OCI-LY7 (cell line): Measurements from ENCODE around the gene ZC2HC1B. TPM values are rescaled to one million over a fixed set of nuclear protein-coding genes. Genes with fewer than 3 reads are reported as not detected.

ENCODE experiments used
- BruUV-seq: library from RNA; stranded (reverse); fragments of 400-500 nt; replicated peaks from 2 replicates; lab custom pipeline; 2021; lab: Mats Ljungman, UMichigan
- CTCF ChIA-PET: fragments of 300-600 bp; sonication (Branson Sonifier 250); formaldehyde crosslinking; loops from one replicate; lab custom pipeline; 2022; ENCODE audit warnings: antibody characterized with exemption; ENCODE audit not compliant: unreplicated experiment; lab: Charles Lee
- POLR2A ChIA-PET: fragments of 300-600 bp; sonication (Branson Sonifier 250); formaldehyde crosslinking; loops from one replicate; lab custom pipeline; 2022; ENCODE audit warnings: antibody characterized with exemption; lab: Charles Lee
- DNase-seq: peaks from one replicate; pipeline ENCODE4 v3.0.0-alpha.2; 2015; ENCODE audit warnings: low spot score
- H2AFZ ChIP-seq: fragments of 200-600 bp; sonication (generic), shearing (Covaris generic); 2 replicates; pipeline ENCODE4 v1.6.1; 2014; ENCODE audit warnings: mild to moderate bottlenecking, antibody characterized with exemption, low read length, moderate library complexity
- H3K27ac ChIP-seq: fragments of 200-600 bp; sonication (generic); 2 replicates; pipeline ENCODE4 v1.5.1; 2014; ENCODE audit warnings: mixed run types, low read depth, mild to moderate bottlenecking, moderate library complexity, low read length, inconsistent platforms; ENCODE audit not compliant: poor library complexity, severe bottlenecking
- H3K36me3 ChIP-seq: fragments of 200-600 bp; sonication (generic); 2 replicates; pipeline ENCODE4 v1.6.1; 2014; ENCODE audit warnings: mild to moderate bottlenecking, antibody characterized with exemption, low read length, moderate library complexity, mixed read lengths; ENCODE audit not compliant: insufficient read depth
- H3K4me1 ChIP-seq: fragments of 200-600 bp; sonication (generic); 2 replicates; pipeline ENCODE4 v1.5.1; 2014; ENCODE audit warnings: mild to moderate bottlenecking, low read length; ENCODE audit not compliant: insufficient read depth, poor library complexity, severe bottlenecking
- H3K4me2 ChIP-seq: fragments of 200-600 bp; sonication (generic); 2 replicates; pipeline ENCODE4 v1.6.1; 2014; ENCODE audit warnings: mild to moderate bottlenecking, low read length
- H3K4me3 ChIP-seq: fragments of 200-600 bp; sonication (generic); 2 replicates; pipeline ENCODE4 v1.5.1; 2014; ENCODE audit warnings: mild to moderate bottlenecking, low read depth, low read length; ENCODE audit not compliant: poor library complexity, severe bottlenecking
- H3K79me2 ChIP-seq: fragments of 200-600 bp; sonication (generic); 2 replicates; pipeline ENCODE4 v1.6.1; 2016; ENCODE audit warnings: low read depth, mild to moderate bottlenecking, low read length, moderate library complexity, mixed read lengths; ENCODE audit not compliant: insufficient read depth
- H3K9me2 ChIP-seq: fragments of 200-600 bp; sonication (generic); 2 replicates; pipeline ENCODE4 v1.6.1; 2016; ENCODE audit warnings: mild to moderate bottlenecking, low read length, mixed read lengths; ENCODE audit not compliant: insufficient read depth
- H3K9me3 ChIP-seq: fragments of 200-600 bp; sonication (generic); 2 replicates; pipeline ENCODE4 v1.6.1; 2014; ENCODE audit warnings: mild to moderate bottlenecking, mixed run types, low read length, mixed read lengths
- H4K20me1 ChIP-seq: fragments of 200-600 bp; sonication (generic); 2 replicates; pipeline ENCODE4 v1.6.1; 2014; ENCODE audit warnings: mild to moderate bottlenecking, antibody characterized with exemption, low read length, moderate library complexity, mixed read lengths; ENCODE audit not compliant: insufficient read depth
- CTCF ChIP-seq: fragments of 200-600 bp; sonication (generic); conservative IDR thresholded peaks from 2 replicates; pipeline ENCODE4 v1.5.1; 2014; ENCODE audit warnings: mild to moderate bottlenecking, antibody characterized with exemption, low read length, moderate library complexity, mixed read lengths
- EZH2phosphoT487 ChIP-seq: fragments of 200-600 bp; sonication (generic); IDR thresholded peaks from 2 replicates; pipeline ENCODE4 v1.6.1; 2018; ENCODE audit warnings: low read depth, borderline replicate concordance, mild to moderate bottlenecking, mixed run types, antibody characterized with exemption, low read length, moderate library complexity, mixed read lengths
- intact Hi-C: fragments of 100-400 bp; cut with micrococcal nuclease; formaldehyde crosslinking; loops from one replicate; pipeline ENCODE4 v1.10.0; 2022; ENCODE audit not compliant: unreplicated experiment
- total RNA-seq, 2 experiments: library from RNA; depleted of rRNA in 1 of 2; stranded (reverse); fragments of >200 nt in 1 of 2; shearing (Covaris generic) in 1 of 2; gene quantifications; 2 replicates each; pipeline ENCODE4 v1.2.3, GENCODE V29; 2014 to 2022

The ZC2HC1B gene
- total RNA-seq, 2 experiments from 2014 or later, result not detected

GRCh38 chr6:143941852-143942627 is 77.8 kb downstream of the ZC2HC1B start:
- intact Hi-C loops, result loop anchor here (2.0 kb wide), 1 partner anchor 367 kb away; no protein-coding TSS in a partner anchor
- H3K9me2 ChIP-seq, result no peaks in the 10 kb centered on the region
- H2AFZ ChIP-seq, result no peak overlapping the region; the same call in 1 of the 2 replicates
- TF ChIP-seq EZH2phosphoT487, result no peak
- TF ChIP-seq CTCF, result peak; percentile 74
- H3K4me3 ChIP-seq, result no peak overlapping the region
- ChIA-PET CTCF (interaction anchor here (0.6 kb wide), 1 partner anchor 18 kb away, joined by 3 read pairs; no protein-coding TSS in a partner anchor), POLR2A (interaction anchor here (0.6 kb wide), 1 partner anchor 840 kb away, joined by 3 read pairs; no protein-coding TSS in a partner anchor)
- no peaks in the 10 kb centered on the region for H3K79me2 ChIP-seq
- no peak overlapping the region for H3K27ac ChIP-seq
- H3K36me3 ChIP-seq, result no peaks in the 10 kb centered on the region
- H3K4me2 ChIP-seq, result no peak overlapping the region
- H3K9me3 ChIP-seq, result no peaks in the 10 kb centered on the region
- H4K20me1 ChIP-seq, result no peaks in the 10 kb centered on the region
- BruUV-seq, result no TSS peak
- DNase-seq, result peak; percentile 57
- no peaks in the 10 kb centered on the region for H3K4me1 ChIP-seq

GRCh38 chr6:143948208-143948607 is 83.9 kb downstream of the ZC2HC1B start:
- Histone ChIP-seq H3K9me2 (no peaks in the 10 kb centered on the region), H3K27ac (no peak overlapping the region), H2AFZ (no peak overlapping the region), H3K79me2 (no peaks in the 10 kb centered on the region), H3K36me3 (no peaks in the 10 kb centered on the region), H4K20me1 (no peaks in the 10 kb centered on the region), H3K4me2 (no peak overlapping the region), H3K4me1 (no peaks in the 10 kb centered on the region), H3K9me3 (no peaks in the 10 kb centered on the region), H3K4me3 (no peak overlapping the region)
- POLR2A ChIA-PET, result no interaction called here
- intact Hi-C loops, result no loop called here
- no TSS peak for BruUV-seq
- CTCF ChIA-PET, result interaction anchor here (0.9 kb wide), 1 partner anchor 14 kb away, joined by 4 read pairs; no protein-coding TSS in a partner anchor
- DNase-seq, result no peak
- no peak for TF ChIP-seq CTCF
- TF ChIP-seq EZH2phosphoT487, result no peak

- Histone ChIP-seq H3K4me1 (no peaks in the 10 kb centered on the region), H3K79me2 (no peaks in the 10 kb centered on the region), H2AFZ (no peak overlapping the region), H3K4me2 (no peak overlapping the region), H4K20me1 (no peaks in the 10 kb centered on the region), H3K4me3 (no peak overlapping the region), H3K9me2 (no peaks in the 10 kb centered on the region), H3K9me3 (no peaks in the 10 kb centered on the region), H3K27ac (no peak overlapping the region), H3K36me3 (no peaks in the 10 kb centered on the region)
- no peak for DNase-seq
- ChIA-PET CTCF (no interaction called here), POLR2A (interaction anchor here (0.6 kb wide), 1 partner anchor 772 kb away, joined by 3 read pairs; no protein-coding TSS in a partner anchor)
- no peak for TF ChIP-seq CTCF
- TF ChIP-seq EZH2phosphoT487, result no peak
- intact Hi-C loops, result no loop called here
- BruUV-seq, result no TSS peak
Observed at GRCh38 chr6:143949535-143949934, 85.3 kb downstream of the ZC2HC1B start.
